Measurements from ENCODE around the gene CMKLR1.

The CMKLR1 gene

DNA sequence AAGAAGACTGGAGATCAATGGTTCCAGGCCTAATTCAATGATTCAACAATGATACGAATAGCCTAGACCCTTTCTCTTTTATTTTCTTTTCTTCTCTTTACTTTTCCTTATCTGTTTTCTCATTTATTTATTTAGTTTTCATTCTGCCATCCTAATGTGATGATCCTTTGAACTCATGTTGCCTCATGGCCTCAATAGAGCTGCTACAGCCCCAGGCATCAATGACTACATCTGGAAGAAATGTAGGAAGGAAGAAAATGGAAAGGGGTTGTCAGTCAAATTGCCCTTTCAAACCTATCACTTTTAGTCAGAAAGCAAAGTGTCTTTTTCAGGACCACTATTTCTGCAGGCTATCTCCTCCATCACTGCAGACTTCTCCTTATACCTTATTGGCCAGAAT is 69.9 kb downstream of the CMKLR1 start:
- no peak for DNase-seq (ENCODE audit: low spot score)

GRCh38 chr12:108268397-108268796 is 70.7 kb downstream of the CMKLR1 start:
- no peak for DNase-seq (ENCODE audit: low spot score)

DNA sequence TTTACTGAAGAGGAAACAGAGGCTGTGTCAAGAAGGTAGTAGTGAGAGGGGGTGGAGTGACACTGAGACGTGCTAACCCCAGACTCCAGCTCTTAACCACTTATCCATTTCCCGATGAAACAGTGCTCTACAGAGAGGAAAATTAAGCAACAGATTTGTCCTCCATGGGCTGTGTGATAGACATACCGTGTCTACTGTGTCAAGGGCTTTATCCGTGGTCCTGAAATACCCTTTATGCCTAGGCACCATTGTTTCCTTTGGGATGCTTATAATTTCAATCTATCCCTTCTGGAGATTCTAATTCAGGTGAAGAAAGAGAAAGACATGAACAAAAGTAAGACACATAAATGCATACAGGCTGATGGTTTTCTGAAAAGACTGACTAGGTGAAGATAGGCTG is 71.7 kb downstream of the CMKLR1 start:
- DNase-seq (ENCODE audit: low spot score): no peak

- DNase-seq (ENCODE audit: low spot score): no peak
Observed at GRCh38 chr12:108266131-108266530, 73.0 kb downstream of the CMKLR1 start.

- no peak for DNase-seq (ENCODE audit: low spot score)
Observed at GRCh38 chr12:108265505-108265904, 73.6 kb downstream of the CMKLR1 start.

GRCh38 chr12:108260969-108261368 is 78.1 kb downstream of the CMKLR1 start:
- DNase-seq (ENCODE audit: low spot score): no peak

GRCh38 chr12:108260039-108260438 is 79.1 kb downstream of the CMKLR1 start:
- DNase-seq (ENCODE audit: low spot score): no peak

DNA sequence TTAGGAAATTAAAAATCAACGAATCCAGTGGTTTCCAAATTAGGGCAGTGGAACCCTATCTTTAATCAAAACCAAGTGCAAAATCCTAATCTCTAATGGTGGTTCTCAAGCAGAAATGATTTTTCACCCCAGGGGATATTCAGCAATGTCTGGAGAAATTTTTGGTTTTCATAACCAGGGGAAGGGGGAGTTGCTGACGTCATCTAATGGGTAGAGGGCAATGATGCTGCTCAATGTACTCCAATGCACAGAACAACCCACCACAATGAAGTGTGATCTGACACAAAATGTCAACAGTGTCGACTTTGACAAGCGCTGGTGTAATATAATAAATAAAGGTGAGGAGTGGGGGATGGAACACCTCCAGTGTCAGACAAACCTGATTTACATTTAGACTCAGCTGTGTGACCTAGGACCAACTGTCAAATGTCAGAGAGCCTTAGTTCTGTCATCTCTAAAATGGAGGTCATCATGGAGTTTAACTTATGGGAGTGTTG is 81.5 kb downstream of the CMKLR1 start:
- no peak for DNase-seq (ENCODE audit: low spot score)

DNA sequence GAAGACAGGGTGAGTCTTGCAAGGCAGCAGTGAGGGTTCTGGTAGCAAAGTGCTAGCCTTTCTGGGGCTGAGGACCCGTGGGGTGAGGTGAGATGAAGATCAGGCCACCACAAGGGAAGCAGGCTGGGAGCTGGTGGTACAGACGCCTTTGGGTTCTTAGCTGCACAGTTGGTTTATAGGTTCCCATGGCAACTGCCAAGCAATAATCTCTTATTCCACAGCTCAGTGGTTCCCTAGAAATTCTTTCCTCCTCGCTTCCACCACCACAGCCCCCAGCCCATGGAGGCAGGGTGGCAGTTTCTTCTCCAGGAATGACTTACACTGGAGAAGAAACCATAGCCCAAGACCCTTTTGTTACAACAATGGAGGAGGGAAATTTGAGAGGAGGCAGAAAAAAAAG is 82.1 kb downstream of the CMKLR1 start:
- DNase-seq (ENCODE audit: low spot score): no peak

DNA sequence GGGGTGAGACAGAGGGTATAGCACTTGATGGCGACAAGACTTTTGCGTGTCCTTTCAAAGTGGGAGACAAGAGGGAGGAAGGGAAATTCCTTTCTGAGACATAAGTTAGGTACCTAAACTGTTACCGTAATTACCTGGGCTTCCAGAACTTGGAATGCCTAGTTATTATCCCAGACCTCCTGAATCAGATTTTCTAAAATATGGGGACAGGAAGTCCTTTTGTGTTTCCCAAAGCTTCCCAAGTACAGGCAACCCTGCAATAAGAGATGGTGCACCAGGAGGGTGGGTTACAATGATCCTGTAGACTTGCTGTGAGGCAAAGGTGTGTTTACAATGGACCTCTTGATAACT is 83.9 kb downstream of the CMKLR1 start:
- DNase-seq (ENCODE audit: low spot score): no peak

- no peak for DNase-seq (ENCODE audit: low spot score)
Observed at GRCh38 chr12:108254517-108255251, 84.4 kb downstream of the CMKLR1 start.

- no peak for DNase-seq (ENCODE audit: low spot score)
Observed at GRCh38 chr12:108254030-108254429, 85.1 kb downstream of the CMKLR1 start.

DNA sequence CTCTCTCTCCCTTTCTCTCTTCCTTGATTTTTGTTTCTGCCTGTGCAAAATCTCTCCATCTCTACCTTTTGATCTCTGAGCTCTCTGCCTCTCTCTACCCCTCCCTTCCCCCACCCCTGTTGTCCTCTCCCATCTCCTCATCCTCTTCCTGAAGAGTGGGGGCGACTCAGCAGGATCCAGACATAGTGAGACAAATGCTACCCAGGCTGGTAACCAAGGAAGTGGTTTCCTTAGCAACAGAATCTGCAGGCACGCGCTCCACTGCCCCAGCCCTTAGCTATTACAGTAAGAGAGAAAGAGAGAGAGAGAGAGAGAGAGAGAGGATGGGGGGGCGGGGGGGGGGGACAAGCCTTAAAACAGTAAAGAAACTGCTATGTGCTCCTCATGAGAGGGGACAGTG is 85.6 kb downstream of the CMKLR1 start:
- peak; percentile 17 for DNase-seq (ENCODE audit: low spot score)

DNA sequence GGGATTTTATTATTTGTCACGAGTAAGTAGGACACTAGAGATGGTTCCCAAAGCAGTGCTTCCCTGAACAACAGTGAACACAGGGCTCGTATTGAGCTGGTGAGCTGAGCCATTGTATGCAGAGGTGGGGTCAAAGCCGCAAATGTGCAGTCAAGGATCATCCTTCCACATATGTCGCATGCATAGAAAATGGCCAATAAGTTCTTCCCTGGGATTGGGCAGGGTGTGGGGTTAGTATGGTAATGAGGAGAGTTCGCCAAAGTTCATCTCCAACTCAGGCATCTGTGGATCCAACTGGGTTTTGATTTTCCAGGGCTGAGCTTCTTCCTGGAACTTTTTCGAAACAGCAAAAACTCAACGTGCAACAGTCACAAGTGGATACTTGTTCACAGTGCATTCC is 86.6 kb downstream of the CMKLR1 start:
- DNase-seq (ENCODE audit: low spot score): no peak

DNA sequence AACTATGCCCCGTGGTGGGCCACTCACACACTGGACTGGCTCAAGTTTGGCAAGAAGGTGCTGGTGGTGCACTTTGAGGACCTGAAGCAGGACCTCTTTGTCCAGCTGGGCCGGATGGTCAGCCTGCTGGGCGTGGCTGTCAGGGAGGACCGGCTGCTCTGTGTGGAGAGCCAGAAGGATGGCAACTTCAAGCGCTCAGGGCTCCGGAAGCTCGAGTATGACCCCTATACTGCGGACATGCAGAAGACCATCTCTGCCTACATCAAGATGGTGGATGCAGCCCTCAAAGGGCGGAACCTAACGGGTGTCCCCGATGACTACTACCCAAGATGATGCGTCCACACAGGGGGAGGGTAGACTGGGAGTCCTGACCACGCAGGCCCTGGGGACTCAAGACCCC is 91.1 kb downstream of the CMKLR1 start:
- no peak for DNase-seq (ENCODE audit: low spot score)

- DNase-seq (ENCODE audit: low spot score): no peak
Observed at GRCh38 chr12:108247130-108247529, 92.0 kb downstream of the CMKLR1 start.

DNA sequence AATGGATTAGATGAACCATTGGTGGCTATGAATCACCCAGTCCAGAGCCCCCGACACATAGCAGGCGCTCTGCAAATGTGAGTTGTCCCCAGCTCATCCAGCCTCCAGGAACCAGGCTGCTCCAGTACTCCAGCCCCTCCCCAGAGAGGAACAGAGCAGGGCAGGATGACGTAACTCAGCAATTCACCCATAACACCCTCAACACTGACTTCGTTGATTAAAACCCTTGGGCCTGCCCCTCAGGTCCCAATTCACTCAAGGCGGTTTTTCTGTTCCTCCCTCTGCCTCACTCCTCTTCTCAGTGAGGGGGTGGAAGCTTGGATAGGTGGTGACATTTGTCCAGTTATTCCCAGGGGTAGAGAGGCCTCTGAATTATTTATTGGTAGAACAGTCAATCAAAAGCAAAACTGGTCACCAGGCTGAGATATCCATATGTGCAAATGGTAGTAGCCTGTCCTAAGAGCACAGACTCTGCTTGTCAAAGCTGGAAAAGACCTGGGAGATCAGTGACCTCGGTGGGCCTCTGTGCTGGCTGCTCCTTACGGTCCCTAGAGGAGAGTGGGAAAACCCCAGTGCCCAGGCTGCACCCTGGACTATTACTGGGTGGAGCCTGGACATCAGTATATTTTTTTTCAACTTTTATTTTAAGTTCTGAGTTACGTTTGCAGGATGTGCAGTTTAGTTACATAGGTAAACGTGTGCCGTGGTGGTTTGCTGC is 97.0 kb downstream of the CMKLR1 start:
- DNase-seq (ENCODE audit: low spot score): peak; percentile 14

DNA sequence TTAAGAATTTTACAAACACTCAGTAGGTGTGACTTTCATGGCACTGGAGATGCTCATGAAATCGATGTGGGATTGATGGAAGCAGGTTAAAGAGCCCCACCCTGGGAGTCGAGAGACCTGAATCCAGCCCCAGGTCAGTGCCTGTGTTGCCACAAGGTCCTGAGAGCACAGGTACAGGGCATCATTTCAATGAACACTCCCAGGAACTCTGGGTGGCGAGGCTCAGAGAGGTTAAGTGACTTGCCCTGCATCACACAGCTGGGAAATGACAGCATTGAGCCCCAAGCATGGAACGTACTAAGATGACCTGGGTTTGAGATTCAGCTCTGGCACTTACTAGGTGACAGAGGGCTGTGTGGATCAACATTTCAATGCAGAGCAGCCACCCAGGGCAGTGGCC is 98.2 kb downstream of the CMKLR1 start:
- DNase-seq (ENCODE audit: low spot score): no peak

GRCh38 chr12:108240027-108240785 is 98.9 kb downstream of the CMKLR1 start:
- no peak for DNase-seq (ENCODE audit: low spot score)

DNA sequence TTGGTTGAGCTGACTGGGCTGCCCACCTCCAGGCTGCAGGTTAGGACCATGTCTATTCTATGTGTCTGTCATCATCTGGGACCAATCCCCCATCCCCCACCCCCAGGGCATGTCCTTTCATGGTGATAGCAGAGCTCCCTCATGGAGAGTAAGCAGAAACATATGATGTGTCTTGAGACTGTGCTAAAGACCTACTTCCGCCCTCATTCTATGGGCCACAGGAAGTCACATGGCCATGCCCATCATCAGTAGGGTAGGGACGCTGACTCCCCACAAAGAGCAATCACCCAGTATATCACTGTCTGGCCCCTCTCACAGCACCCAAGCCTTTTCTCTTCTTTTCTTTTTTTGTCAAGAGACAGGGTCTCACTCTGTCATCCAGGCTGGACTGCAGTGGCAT is 99.7 kb downstream of the CMKLR1 start:
- no peak for DNase-seq (ENCODE audit: low spot score)

DNA sequence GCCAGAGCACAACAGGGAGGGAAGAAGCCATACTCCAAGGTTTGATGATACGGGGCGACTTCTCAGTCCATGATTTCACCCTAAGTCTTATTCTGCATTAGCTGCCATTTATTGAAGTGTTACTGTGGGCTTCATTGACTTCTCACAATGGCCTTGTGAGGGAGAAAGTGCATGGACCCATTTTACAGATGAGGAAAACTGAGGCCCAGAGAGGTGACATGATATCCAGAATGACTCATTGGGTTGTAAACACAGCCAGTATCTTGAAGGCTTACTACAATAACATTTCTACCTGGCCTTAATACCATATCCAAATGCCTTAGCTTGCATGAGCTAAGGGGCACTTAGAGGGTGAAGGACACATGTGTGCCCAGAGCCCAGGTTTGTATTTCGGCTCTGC is 100.6 kb downstream of the CMKLR1 start:
- no peak for DNase-seq (ENCODE audit: low spot score)
